NT2/D1 (cell line): ENCODE data around the gene CTXN1.

Experiments
- DNase-seq: peaks from one replicate; pipeline ENCODE4 v3.0.0-alpha.2; 2011; ENCODE audit warnings: low read depth, low spot score
- H3K27me3 ChIP-seq: 2 replicates; pipeline ENCODE4 v1.6.0; 2011; ENCODE audit warnings: mild to moderate bottlenecking; ENCODE audit not compliant: insufficient read length, insufficient read depth
- H3K36me3 ChIP-seq: 2 replicates; pipeline ENCODE4 v1.6.1; 2011; ENCODE audit warnings: mild to moderate bottlenecking, low read length, mixed read lengths; ENCODE audit not compliant: insufficient read depth, insufficient read length
- H3K4me1 ChIP-seq: 2 replicates; pipeline ENCODE4 v1.5.1; 2011; ENCODE audit not compliant: insufficient read depth, insufficient read length
- H3K4me3 ChIP-seq: 2 replicates; pipeline ENCODE4 v1.5.1; 2011; ENCODE audit warnings: low read depth; ENCODE audit not compliant: insufficient read length
- H3K9ac ChIP-seq: 2 replicates; pipeline ENCODE4 v1.6.0; 2011; ENCODE audit warnings: low read depth; ENCODE audit not compliant: insufficient read length
- H3K9me3 ChIP-seq: 2 replicates; pipeline ENCODE4 v1.5.1; 2011; ENCODE audit warnings: mild to moderate bottlenecking, low read length; ENCODE audit not compliant: insufficient read depth
- SUZ12 ChIP-seq: IDR thresholded peaks from 2 replicates; pipeline ENCODE4 v1.6.1; 2011; ENCODE audit not compliant: insufficient read length, insufficient read depth; ENCODE audit errors: extremely low read depth
- YY1 ChIP-seq: IDR thresholded peaks from 2 replicates; pipeline ENCODE4 v1.6.1; 2011; ENCODE audit not compliant: insufficient read length, insufficient read depth
- ZNF274 ChIP-seq: IDR thresholded peaks from 2 replicates; pipeline ENCODE4 v1.6.1; 2011; ENCODE audit warnings: mild to moderate bottlenecking, low read depth, low read length

CTXN1 gene

DNA sequence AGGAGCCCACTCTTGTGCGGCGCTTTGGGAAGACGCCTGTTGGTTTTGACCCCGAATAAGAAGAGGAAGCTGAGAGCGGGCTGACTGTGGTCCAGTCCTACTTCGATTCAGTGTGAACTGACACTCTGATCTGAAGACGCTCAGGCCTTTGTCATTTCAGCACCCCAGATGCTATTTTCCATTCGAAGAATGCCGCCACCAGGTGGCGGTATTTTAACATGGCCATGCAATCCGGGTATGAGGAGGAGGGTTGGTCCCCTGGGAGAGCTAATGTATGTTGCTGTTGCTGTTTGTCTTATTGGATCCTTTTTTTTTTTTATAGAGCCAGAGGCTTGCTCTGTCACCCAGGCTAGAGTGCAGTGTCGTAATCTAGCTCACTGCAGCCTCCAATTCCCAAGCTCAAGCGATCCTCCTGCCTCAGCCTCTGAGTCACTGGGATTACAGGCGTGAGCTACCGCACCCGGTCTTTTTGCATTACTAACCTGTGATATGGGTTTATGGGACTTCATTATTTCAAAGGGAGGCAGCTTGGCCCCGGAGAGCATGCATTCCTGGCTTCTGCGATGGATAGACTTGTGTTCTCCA, 18.3 kb upstream of the CTXN1 start:
- H3K4me1 ChIP-seq: peaks cover 11% of the 10 kb centered on the region
- DNase-seq: peak; percentile 85
- peak overlapping the region; percentile 95 for H3K4me3 ChIP-seq
- H3K36me3 ChIP-seq: peaks cover 35% of the 10 kb centered on the region
- H3K27me3 ChIP-seq: no peaks in the 10 kb centered on the region
- no peaks in the 10 kb centered on the region for H3K9me3 ChIP-seq
- no peak for TF ChIP-seq ZNF274
- peak overlapping the region; percentile 80 for H3K9ac ChIP-seq

DNA sequence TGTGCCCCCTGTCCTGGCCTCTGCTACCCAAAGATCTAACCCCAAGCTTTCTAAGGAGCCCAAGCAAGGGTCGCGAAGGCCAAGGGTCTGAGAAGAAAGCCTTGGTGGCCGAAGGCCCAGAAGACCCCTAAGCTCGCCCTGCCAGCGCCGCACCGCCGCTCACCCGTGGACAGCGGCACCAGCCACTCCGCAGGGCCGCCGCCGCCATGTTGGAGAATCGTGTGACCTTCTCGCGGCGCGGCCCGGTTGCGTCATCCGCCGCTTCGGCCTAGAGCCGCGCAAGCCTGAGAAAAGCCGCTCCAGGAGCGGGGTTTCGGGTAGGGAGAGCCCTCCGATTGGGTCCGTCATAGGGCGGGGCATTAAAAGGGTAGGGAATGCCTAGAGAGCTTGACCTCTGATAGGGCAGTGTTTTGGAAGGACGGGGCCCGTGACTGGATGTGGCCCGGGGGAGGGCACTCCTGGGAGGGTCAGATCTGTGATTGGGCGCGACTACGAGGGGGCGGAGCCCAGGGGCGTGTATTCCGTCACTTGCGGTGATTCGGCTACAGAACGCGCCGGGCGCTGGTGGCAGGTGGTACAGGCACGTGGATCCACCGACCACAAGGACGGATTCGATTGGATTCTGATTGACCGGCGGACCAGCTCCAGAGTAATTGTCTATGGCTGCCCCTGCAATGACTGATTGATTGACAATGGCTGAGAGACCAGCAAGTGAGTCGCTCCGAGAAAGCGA, 17.7 kb upstream of the CTXN1 start, which contains the start of gene TIMM44:
Gene TIMM44 (minus strand): TSS at position 223 of the 733 bp plus-strand sequence. CDS start 15 bp downstream, at position 208.
- TF ChIP-seq SUZ12: no peak
- peak; percentile 88 for TF ChIP-seq YY1
- no peak for TF ChIP-seq ZNF274
- Histone ChIP-seq H3K36me3 (peaks cover 41% of the 10 kb centered on the region), H3K4me3 (peak within 1 kb of the TSS; percentile 95), H3K9ac (peak within 1 kb of the TSS; percentile 98), H3K27me3 (no peaks in the 10 kb centered on the region), H3K4me1 (peaks cover 11% of the 10 kb centered on the region), H3K9me3 (no peaks in the 10 kb centered on the region)
- peak; percentile 98 for DNase-seq

DNA sequence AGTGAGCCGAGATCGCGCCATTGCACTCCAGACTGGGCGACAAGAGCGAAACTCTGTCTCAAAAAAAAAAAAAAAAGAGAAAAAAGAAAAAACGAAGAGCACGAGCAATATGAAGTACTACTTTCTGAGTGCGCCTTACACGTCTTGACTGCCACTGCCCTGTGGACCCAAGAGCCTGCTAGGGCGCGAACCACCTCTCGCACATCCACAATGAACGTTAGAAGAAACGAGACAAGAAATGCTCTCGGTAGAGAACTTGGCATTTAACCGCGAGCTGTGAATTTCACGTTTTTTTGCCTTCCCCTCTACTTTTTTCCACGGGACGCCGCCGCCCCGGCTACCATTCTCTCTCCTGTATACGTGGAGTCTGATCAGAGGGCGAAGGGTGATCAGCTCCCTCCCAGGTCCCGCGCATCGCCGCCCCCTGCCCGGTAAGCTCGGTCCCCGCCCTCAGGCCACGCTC, 17.1 kb upstream of the CTXN1 start:
- H3K4me3 ChIP-seq: peak overlapping the region; percentile 95
- H3K9ac ChIP-seq: peak overlapping the region; percentile 98
- DNase-seq: no peak
- no peaks in the 10 kb centered on the region for H3K9me3 ChIP-seq
- H3K36me3 ChIP-seq: peaks cover 43% of the 10 kb centered on the region
- TF ChIP-seq ZNF274 (no peak), YY1 (no peak), SUZ12 (no peak)
- peaks cover 11% of the 10 kb centered on the region for H3K4me1 ChIP-seq
- H3K27me3 ChIP-seq: no peaks in the 10 kb centered on the region

DNA sequence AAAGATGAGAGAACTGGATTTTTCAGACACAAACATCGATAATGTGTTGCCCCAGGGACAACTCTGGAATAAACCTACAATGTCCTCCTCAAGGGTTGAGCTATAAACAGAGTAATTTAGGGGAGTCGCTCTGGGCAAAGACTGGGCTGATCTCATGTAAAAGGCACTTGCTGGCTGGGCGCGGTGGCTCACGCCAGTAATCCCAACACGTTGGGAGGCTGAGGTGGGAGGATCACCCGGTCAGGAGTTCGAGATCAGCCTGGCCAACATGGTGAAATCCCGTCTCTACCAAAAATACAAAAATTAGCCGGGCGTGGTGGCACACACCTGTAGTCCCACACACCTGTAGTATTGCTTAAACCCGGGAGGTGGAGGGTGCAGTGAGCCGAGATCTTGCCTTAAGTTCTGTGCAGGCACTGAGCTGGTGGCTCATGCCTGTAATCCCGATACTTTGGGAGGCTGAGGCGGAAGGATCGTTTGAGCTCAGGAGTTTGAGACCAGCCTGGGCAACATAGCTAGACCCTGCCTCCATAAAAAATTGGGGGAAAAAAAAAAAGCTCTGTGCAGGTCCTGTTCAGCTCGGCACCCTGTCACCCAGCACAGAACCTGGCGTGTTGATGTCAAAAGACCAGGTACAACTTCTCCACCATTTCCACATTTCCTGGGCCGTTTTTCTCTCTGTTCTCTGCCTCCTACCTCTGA, 16.1 kb upstream of the CTXN1 start:
- Histone ChIP-seq H3K36me3 (peaks cover 51% of the 10 kb centered on the region), H3K27me3 (no peaks in the 10 kb centered on the region), H3K4me1 (peaks cover 11% of the 10 kb centered on the region), H3K9ac (peak overlapping the region; percentile 27), H3K4me3 (peak overlapping the region; percentile 95), H3K9me3 (no peaks in the 10 kb centered on the region)
- DNase-seq: no peak
- no peak for TF ChIP-seq SUZ12
- TF ChIP-seq YY1: no peak
- no peak for TF ChIP-seq ZNF274

DNA sequence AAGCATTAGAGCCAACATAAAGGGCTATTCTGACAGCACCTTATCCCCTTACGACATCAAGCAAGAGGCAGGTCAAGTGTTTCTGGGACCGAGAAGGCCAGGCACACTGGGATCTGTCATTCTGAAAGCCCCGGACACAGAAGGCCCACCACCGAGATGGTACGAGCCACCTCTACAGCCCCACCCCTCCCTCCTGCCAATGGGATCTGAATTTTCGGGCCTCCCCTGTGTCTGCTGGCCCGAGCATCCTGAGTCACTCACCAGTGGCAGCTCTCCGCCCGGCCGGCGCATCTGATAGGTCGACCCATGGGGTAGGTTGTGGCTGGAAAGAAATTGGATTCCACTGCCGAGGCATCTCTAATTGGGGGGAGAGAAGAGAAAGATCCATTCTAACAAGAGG, 14.9 kb upstream of the CTXN1 start:
- no peak overlapping the region for H3K9ac ChIP-seq
- H3K27me3 ChIP-seq: no peaks in the 10 kb centered on the region
- H3K9me3 ChIP-seq: no peaks in the 10 kb centered on the region
- H3K4me3 ChIP-seq: no peak overlapping the region
- H3K4me1 ChIP-seq: peaks cover 11% of the 10 kb centered on the region
- DNase-seq: no peak
- TF ChIP-seq SUZ12: no peak
- no peak for TF ChIP-seq YY1
- TF ChIP-seq ZNF274: no peak
- H3K36me3 ChIP-seq: peaks cover 62% of the 10 kb centered on the region

DNA sequence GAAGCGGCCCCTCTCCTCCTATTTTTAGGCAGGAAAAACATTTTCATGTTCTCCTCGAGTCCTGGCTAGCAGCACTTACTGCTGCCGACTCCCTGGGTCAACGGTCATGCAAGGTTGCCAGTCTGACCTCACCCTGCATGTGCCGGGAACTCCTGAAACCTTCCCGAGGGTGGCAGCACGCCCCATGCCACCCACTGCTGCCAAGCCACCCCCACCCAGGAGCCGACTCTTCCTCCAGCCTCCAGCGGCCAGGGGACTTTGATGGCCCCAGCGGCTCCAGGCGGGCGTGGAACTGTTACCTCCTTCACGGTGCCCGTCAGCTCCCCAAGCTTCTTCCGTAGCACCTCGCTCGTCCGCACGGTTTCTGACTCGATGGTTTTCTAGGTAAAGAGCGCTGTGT, 8.8 kb upstream of the CTXN1 start:
- Histone ChIP-seq H3K9me3 (no peaks in the 10 kb centered on the region), H3K9ac (no peak overlapping the region), H3K4me1 (peaks cover 3% of the 10 kb centered on the region), H3K36me3 (peaks cover 92% of the 10 kb centered on the region), H3K4me3 (no peak overlapping the region), H3K27me3 (no peaks in the 10 kb centered on the region)
- no peak for DNase-seq
- TF ChIP-seq ZNF274 (no peak), YY1 (no peak), SUZ12 (no peak)
